H9 (cell line): ENCODE measurements around the gene AVEN. TPM values are rescaled to one million over a fixed set of nuclear protein-coding genes. Genes with fewer than 3 reads are reported as not detected.

ENCODE experiments used
- DNase-seq: peaks from one replicate; pipeline ENCODE4 v3.0.0-alpha.2; 2017
- H2AFZ ChIP-seq: one replicate; pipeline ENCODE4 v1.6.1; 2013; ENCODE audit warnings: mild to moderate bottlenecking, low read length, control low read depth, moderate library complexity
- H2AK5ac ChIP-seq: 2 replicates; pipeline ENCODE4 v1.6.1; 2013; ENCODE audit warnings: low read length, control low read depth, mixed read lengths; ENCODE audit not compliant: insufficient read length
- H2BK120ac ChIP-seq: one replicate; pipeline ENCODE4 v1.6.1; 2013; ENCODE audit warnings: low read depth, mild to moderate bottlenecking, low read length, control low read depth, inconsistent platforms; ENCODE audit not compliant: poor library complexity, severe bottlenecking
- H2BK12ac ChIP-seq: 2 replicates; pipeline ENCODE4 v1.6.1; 2013; ENCODE audit warnings: low read length, control low read depth, mixed read lengths, low read depth; ENCODE audit not compliant: insufficient read length
- H2BK15ac ChIP-seq: 2 replicates; pipeline ENCODE4 v1.6.1; 2013; ENCODE audit warnings: low read depth, low read length, control low read depth
- H2BK20ac ChIP-seq: one replicate; pipeline ENCODE4 v1.6.1; 2013; ENCODE audit warnings: low read depth, mild to moderate bottlenecking, low read length, control low read depth, inconsistent platforms; ENCODE audit not compliant: poor library complexity, severe bottlenecking
- H2BK5ac ChIP-seq: 2 replicates; pipeline ENCODE4 v1.6.1; 2013; ENCODE audit warnings: low read length, control low read depth, mixed read lengths; ENCODE audit not compliant: insufficient read length
- H3K14ac ChIP-seq: 2 replicates; pipeline ENCODE4 v1.6.1; 2013; ENCODE audit warnings: low read length, control low read depth; ENCODE audit not compliant: insufficient read depth
- H3K18ac ChIP-seq: 2 replicates; pipeline ENCODE4 v1.6.1; 2013; ENCODE audit warnings: low read depth, mild to moderate bottlenecking, mixed read lengths, low read length, control low read depth; ENCODE audit not compliant: insufficient read length
- H3K23ac ChIP-seq: 2 replicates; pipeline ENCODE4 v1.6.1; 2013; ENCODE audit warnings: low read length, control low read depth, mixed read lengths, low read depth; ENCODE audit not compliant: insufficient read length
- H3K23me2 ChIP-seq: 2 replicates; pipeline ENCODE4 v1.6.1; 2013; ENCODE audit warnings: low read depth, mild to moderate bottlenecking, mixed read lengths, low read length, control low read depth; ENCODE audit not compliant: insufficient read length, poor library complexity, severe bottlenecking
- H3K27ac ChIP-seq: 2 replicates; pipeline ENCODE4 v1.5.1; 2013; ENCODE audit warnings: low read length, control low read depth, mixed read lengths, low read depth; ENCODE audit not compliant: insufficient read length
- H3K27me3 ChIP-seq: 2 replicates; pipeline ENCODE4 v1.6.1; 2013; ENCODE audit warnings: low read length, control low read depth, inconsistent platforms; ENCODE audit not compliant: insufficient read depth
- H3K4ac ChIP-seq: 2 replicates; pipeline ENCODE4 v1.6.1; 2013; ENCODE audit warnings: low read depth, mild to moderate bottlenecking, control low read depth, inconsistent platforms, low read length, moderate library complexity
- H3K4me1 ChIP-seq: 2 replicates; pipeline ENCODE4 v1.6.1; 2013; ENCODE audit warnings: low read length, control low read depth, inconsistent platforms; ENCODE audit not compliant: insufficient read depth
- H3K4me2 ChIP-seq: 2 replicates; pipeline ENCODE4 v1.6.1; 2013; ENCODE audit warnings: low read length, control low read depth, mixed read lengths; ENCODE audit not compliant: insufficient read length, insufficient read depth
- H3K56ac ChIP-seq: 2 replicates; pipeline ENCODE4 v1.6.1; 2013; ENCODE audit warnings: low read depth, mild to moderate bottlenecking, mixed read lengths, low read length, control low read depth; ENCODE audit not compliant: insufficient read length
- H3K79me1 ChIP-seq: 2 replicates; pipeline ENCODE4 v1.6.1; 2013; ENCODE audit warnings: low read depth, mild to moderate bottlenecking, moderate library complexity, low read length, control low read depth, inconsistent platforms; ENCODE audit not compliant: insufficient read depth, poor library complexity, severe bottlenecking
- H3K79me2 ChIP-seq: 2 replicates; pipeline ENCODE4 v1.6.1; 2013; ENCODE audit warnings: low read length, control low read depth, inconsistent platforms; ENCODE audit not compliant: insufficient read depth
- H3K9ac ChIP-seq: 2 replicates; pipeline ENCODE4 v1.6.1; 2013; ENCODE audit warnings: low read length, control low read depth, mixed read lengths; ENCODE audit not compliant: insufficient read length; ENCODE audit errors: extremely low read depth
- H3K9me3 ChIP-seq: one replicate; pipeline ENCODE4 v1.6.1; 2013; ENCODE audit warnings: low read depth, low read length, inconsistent platforms; ENCODE audit not compliant: control insufficient read depth
- H3T11ph ChIP-seq: one replicate; pipeline ENCODE4 v1.6.1; 2013; ENCODE audit warnings: mild to moderate bottlenecking, low read length, control low read depth, inconsistent platforms
- H4K20me1 ChIP-seq: one replicate; pipeline ENCODE4 v1.6.1; 2013; ENCODE audit not compliant: control insufficient read depth, insufficient read length, insufficient read depth
- H4K5ac ChIP-seq: 2 replicates; pipeline ENCODE4 v1.6.1; 2013; ENCODE audit warnings: low read depth, mild to moderate bottlenecking, mixed read lengths, low read length, control low read depth; ENCODE audit not compliant: insufficient read length
- H4K8ac ChIP-seq: replicated peaks from 2 replicates; pipeline ENCODE4 v1.6.1; 2013; ENCODE audit warnings: low read length, control low read depth, mixed read lengths, low read depth; ENCODE audit not compliant: insufficient read length
- H4K91ac ChIP-seq: 2 replicates; pipeline ENCODE4 v1.6.1; 2013; ENCODE audit warnings: low read depth, mild to moderate bottlenecking, moderate library complexity, mixed read lengths, low read length, control low read depth; ENCODE audit not compliant: insufficient read length
- H3K27ac Mint-ChIP-seq, 3 experiments: 2 replicates in 2 of 3; 3 replicates in 1 of 3; pipeline ENCODE4 v1.8.0; 2020 to 2021; ENCODE audit warnings: mixed read lengths in 3 of 3, mild to moderate bottlenecking in 1 of 3, moderate library complexity in 1 of 3
- H3K27me3 Mint-ChIP-seq: 2 replicates; pipeline ENCODE4 v1.8.0; 2021; ENCODE audit warnings: low read depth, mild to moderate bottlenecking, moderate library complexity, mixed read lengths
- H3K36me3 Mint-ChIP-seq, 3 experiments: 2 replicates in 2 of 3; 3 replicates in 1 of 3; pipeline ENCODE4 v1.8.0; 2020 to 2021; ENCODE audit warnings: low read depth in 3 of 3, mixed read lengths in 3 of 3; ENCODE audit not compliant: insufficient read depth in 1 of 3
- H3K4me1 Mint-ChIP-seq, 2 experiments: 2 replicates each; pipeline ENCODE4 v1.8.0; 2020; ENCODE audit warnings: mixed read lengths in 2 of 2
- H3K4me3 Mint-ChIP-seq, 2 experiments: 2 replicates in 1 of 2; 3 replicates in 1 of 2; pipeline ENCODE4 v1.8.0; 2020 to 2021; ENCODE audit warnings: mild to moderate bottlenecking in 2 of 2, mixed read lengths in 2 of 2, moderate library complexity in 1 of 2
- H3K9me3 Mint-ChIP-seq, 2 experiments: 2 replicates in 1 of 2; 3 replicates in 1 of 2; pipeline ENCODE4 v1.8.0; 2020; ENCODE audit warnings: mild to moderate bottlenecking in 2 of 2, mixed read lengths in 2 of 2, moderate library complexity in 1 of 2
- CTCF ChIP-seq: fragments of 200-600 bp; sonication (generic); conservative IDR thresholded peaks from 3 replicates; pipeline ENCODE4 v1.8.0; 2021; ENCODE audit warnings: antibody characterized with exemption, mild to moderate bottlenecking
- WGBS: extraction: QIAGEN DNeasy Blood & Tissue Kit; methylation state at CpG from one replicate; pipeline ENCODE4 v1.1.7; 2013; ENCODE audit warnings: missing lambda C conversion rate, low lambda C conversion rate, mixed read lengths; ENCODE audit not compliant: insufficient read length; ENCODE audit errors: extremely low coverage; 5-methylcytosine and 5-hydroxymethylcytosine counted together
- total RNA-seq: library from RNA; stranded (reverse); gene quantifications from 2 replicates; pipeline ENCODE4 v1.2.1, GENCODE V29; 2021

AVEN gene
- total RNA-seq, 1 experiment from 2014 or later = 16.1 TPM

- Histone ChIP-seq H2AK5ac (no peak overlapping the region), H4K8ac (no peak overlapping the region), H4K5ac (no peak overlapping the region), H3K23me2 (no peaks in the 10 kb centered on the region), H3T11ph (no peak overlapping the region), H3K4me1 (peaks cover 4% of the 10 kb centered on the region; the same call in 1 of the 2 replicates), H3K9me3 (no peaks in the 10 kb centered on the region), H3K27ac (no peak overlapping the region), H3K4me2 (no peak overlapping the region), H2BK12ac (no peak overlapping the region), H4K91ac (no peak overlapping the region), H3K27me3 (no peaks in the 10 kb centered on the region), H3K4ac (no peak overlapping the region), H3K14ac (no peak overlapping the region), H3K18ac (no peak overlapping the region), H2BK120ac (no peak overlapping the region), H4K20me1 (no peaks in the 10 kb centered on the region), H2BK5ac (no peak overlapping the region), H3K79me1 (no peaks in the 10 kb centered on the region), H3K56ac (no peak overlapping the region), H2BK15ac (no peak overlapping the region), H2AFZ (no peak overlapping the region), H3K79me2 (no peaks in the 10 kb centered on the region), H3K23ac (no peak overlapping the region), H2BK20ac (no peak overlapping the region), H3K9ac (no peak overlapping the region)
- Mint-ChIP-seq H3K27me3 (no peaks in the 10 kb centered on the region), H3K4me1 (peaks cover 11% of the 10 kb centered on the region in 2 experiments), H3K27ac (no peak overlapping the region), H3K4me3 (no peak overlapping the region), H3K9me3 (no peaks in the 10 kb centered on the region), H3K36me3 (no peaks in the 10 kb centered on the region)
- no peak for TF ChIP-seq CTCF
- no CpG with 5 or more reads among the region's 1 CpG for WGBS
- DNase-seq = no peak
Measured at GRCh38 chr15:33902043-33902442, 137.0 kb downstream of the AVEN start.
